Endothelial cell of umbilical vein (primary cell): ENCODE results near the gene CSNK1G2. TPM values are rescaled to one million over a fixed set of nuclear protein-coding genes. Genes with fewer than 3 reads are reported as not detected.

Source experiments
- BruUV-seq: library from RNA; stranded (reverse); fragments of 400-500 nt; replicated peaks from 2 replicates; lab custom pipeline; 2021; lab: Mats Ljungman, UMichigan
- CTCF ChIA-PET: fragments of 300-600, 350-600 bp; sonication (Branson Sonifier 250); formaldehyde crosslinking; loops from one replicate; lab custom pipeline; 2021; ENCODE audit warnings: antibody characterized with exemption, inconsistent platforms; lab: Charles Lee
- POLR2A ChIA-PET: fragments of 300-600, 350-600 bp; sonication (Branson Sonifier 250); formaldehyde crosslinking; loops from one replicate; lab custom pipeline; 2021; ENCODE audit warnings: antibody characterized with exemption, inconsistent platforms; lab: Charles Lee
- DNase-seq: peaks from one replicate; pipeline ENCODE4 v3.0.0-alpha.2; 2011; ENCODE audit warnings: low read depth, low spot score
- FAIRE-seq: peaks from 2 replicates; lab custom pipeline; 2011; peaks lifted over from hg19 to GRCh38; lab: Jason Lieb, UNC
- H2AFZ ChIP-seq: 2 replicates; pipeline ENCODE4 v1.6.0; 2012; ENCODE audit warnings: low read depth, low read length, control low read depth, inconsistent platforms
- H3K27ac ChIP-seq: 2 replicates; pipeline ENCODE4 v1.5.1; 2011; ENCODE audit warnings: low read depth, mild to moderate bottlenecking, control low read depth, low read length, moderate library complexity; ENCODE audit not compliant: insufficient read depth
- H3K27me3 ChIP-seq, 2 experiments: 2 replicates each; pipeline versions ENCODE4 v1.6.0 to v1.6.1; 2011; ENCODE audit warnings: low read length in 2 of 2, mixed read lengths in 1 of 2; ENCODE audit not compliant: control insufficient read depth in 2 of 2, insufficient read depth in 2 of 2
- H3K36me3 ChIP-seq, 2 experiments: 2 replicates in 1 of 2; 3 replicates in 1 of 2; pipeline ENCODE4 v1.5.1; 2011; ENCODE audit warnings: low read length in 2 of 2, mild to moderate bottlenecking in 1 of 2, moderate library complexity in 1 of 2; ENCODE audit not compliant: control insufficient read depth in 2 of 2, insufficient read depth in 2 of 2; ENCODE audit errors: extremely low read depth in 1 of 2
- H3K4me1 ChIP-seq: 3 replicates; pipeline ENCODE4 v1.5.1; 2011; ENCODE audit warnings: mild to moderate bottlenecking, low read length; ENCODE audit not compliant: control insufficient read depth, insufficient read depth; ENCODE audit errors: extremely low read depth
- H3K4me2 ChIP-seq: 2 replicates; pipeline ENCODE4 v1.6.1; 2011; ENCODE audit warnings: low read length, control low read depth, mixed read lengths; ENCODE audit not compliant: insufficient read depth
- H3K4me3 ChIP-seq, 3 experiments: fragments of 200-600 bp in 1 of 3; sonication (generic), shearing (Covaris generic) in 1 of 3; replicated peaks in 1 of 3; 2 replicates each; pipeline ENCODE4 v1.5.1; 2011 to 2016; ENCODE audit warnings: control low read depth in 3 of 3, low read length in 3 of 3, mild to moderate bottlenecking in 2 of 3, inconsistent platforms in 1 of 3, low read depth in 1 of 3, moderate library complexity in 1 of 3; ENCODE audit not compliant: insufficient read depth in 1 of 3
- H3K79me2 ChIP-seq: 2 replicates; pipeline ENCODE4 v1.6.0; 2012; ENCODE audit warnings: low read length, inconsistent platforms; ENCODE audit not compliant: control insufficient read depth, insufficient read depth
- H3K9ac ChIP-seq: replicated peaks from 2 replicates; pipeline ENCODE3; 2011; ENCODE audit warnings: low read length, control low read depth; ENCODE audit not compliant: insufficient read depth; ENCODE audit errors: extremely low read depth
- H3K9me1 ChIP-seq: replicated peaks from 3 replicates; pipeline ENCODE4 v1.6.0; 2011; ENCODE audit warnings: mild to moderate bottlenecking, low read length; ENCODE audit not compliant: control insufficient read depth, insufficient read depth; ENCODE audit errors: extremely low read depth
- H3K9me3 ChIP-seq: replicated peaks from 2 replicates; pipeline ENCODE4 v1.5.1; 2012; ENCODE audit warnings: low read length, inconsistent platforms; ENCODE audit not compliant: control insufficient read depth, insufficient read depth
- H4K20me1 ChIP-seq: replicated peaks from 2 replicates; pipeline ENCODE3; 2011; ENCODE audit warnings: mild to moderate bottlenecking, low read length; ENCODE audit not compliant: control insufficient read depth, insufficient read depth; ENCODE audit errors: extremely low read depth
- EZH2 ChIP-seq: IDR thresholded peaks from 2 replicates; pipeline ENCODE4 v1.6.1; 2012; ENCODE audit warnings: borderline replicate concordance, low read depth, mild to moderate bottlenecking, moderate library complexity, low read length, inconsistent platforms; ENCODE audit not compliant: severe bottlenecking
- FOS ChIP-seq: IDR thresholded peaks from 2 replicates; pipeline ENCODE4 v1.6.1; 2011; ENCODE audit warnings: mild to moderate bottlenecking, low read length, moderate library complexity, borderline replicate concordance; ENCODE audit not compliant: insufficient read depth
- GATA2 ChIP-seq: IDR thresholded peaks from 2 replicates; pipeline ENCODE4 v1.7.0; 2011; ENCODE audit warnings: low read depth, mild to moderate bottlenecking, moderate library complexity, mixed read lengths, low read length; ENCODE audit not compliant: insufficient read length, insufficient read depth
- JUN ChIP-seq: IDR thresholded peaks from 2 replicates; pipeline ENCODE4 v1.6.1; 2011; ENCODE audit warnings: borderline replicate concordance, low read depth; ENCODE audit not compliant: insufficient read length, insufficient read depth
- MYC ChIP-seq: IDR thresholded peaks from one replicate; pipeline ENCODE4 v1.6.1; 2011; ENCODE audit warnings: mild to moderate bottlenecking, low read depth, low read length
- POLR2A ChIP-seq: IDR thresholded peaks from 2 replicates; pipeline ENCODE4 v1.6.1; 2012; ENCODE audit warnings: low read depth, mild to moderate bottlenecking, control low read depth, low read length
- POLR2AphosphoS5 ChIP-seq: IDR thresholded peaks from 2 replicates; pipeline ENCODE4 v1.6.1; 2012; ENCODE audit warnings: low read depth, mild to moderate bottlenecking, control low read depth, low read length, moderate library complexity; ENCODE audit not compliant: insufficient read depth
- dilution Hi-C: fragments of 300-500 bp; cut with MboI; formaldehyde crosslinking; loops from one replicate; pipeline ENCODE4 v1.15.0; 2019; ENCODE audit warnings: low sequenced_read_pairs; ENCODE audit not compliant: extremely low pct_ligation_motif_present
- intact Hi-C: fragments of 100-400 bp; cut with micrococcal nuclease; formaldehyde crosslinking; loops from one replicate; pipeline ENCODE4 v1.10.0; 2022
- polyA plus RNA-seq, 4 experiments: library from polyadenylated mRNA; depleted of rRNA in 3 of 4; stranded (reverse) in 3 of 4; unstranded in 1 of 4; fragments of >200 nt; gene quantifications; 2 replicates each; pipeline versions ENCODE4 v1.2.1 to v1.2.3, GENCODE V29; 2011 to 2012; ENCODE audit warnings: missing spikeins in 1 of 4
- total RNA-seq: library from RNA; stranded (reverse); gene quantifications from 2 replicates; pipeline ENCODE4 v1.2.3, GENCODE V29; 2021
- TF ChIP-seq, protein P1 (sequence below): IDR thresholded peaks from 2 replicates; pipeline ENCODE4 v1.6.1; 2011; ENCODE audit not compliant: insufficient read depth, insufficient read length
- TF ChIP-seq, protein P2 (sequence below), 2 donors: IDR thresholded peaks; 1 replicate in 1 of 2; 2 replicates in 1 of 2; pipeline ENCODE4 v1.5.1; 2011; ENCODE audit warnings: low read length in 2 of 2, mild to moderate bottlenecking in 2 of 2, moderate library complexity in 2 of 2, control low read depth in 1 of 2, inconsistent platforms in 1 of 2, low read depth in 1 of 2; ENCODE audit not compliant: insufficient read depth in 1 of 2; ENCODE audit errors: extremely low read depth in 1 of 2

Gene CSNK1G2
- total and polyA plus RNA-seq, 2 donors (not counting 3 experiments of a cell fraction or from before 2014, with no cell fraction given), result 96.6 to 110 TPM

DNA sequence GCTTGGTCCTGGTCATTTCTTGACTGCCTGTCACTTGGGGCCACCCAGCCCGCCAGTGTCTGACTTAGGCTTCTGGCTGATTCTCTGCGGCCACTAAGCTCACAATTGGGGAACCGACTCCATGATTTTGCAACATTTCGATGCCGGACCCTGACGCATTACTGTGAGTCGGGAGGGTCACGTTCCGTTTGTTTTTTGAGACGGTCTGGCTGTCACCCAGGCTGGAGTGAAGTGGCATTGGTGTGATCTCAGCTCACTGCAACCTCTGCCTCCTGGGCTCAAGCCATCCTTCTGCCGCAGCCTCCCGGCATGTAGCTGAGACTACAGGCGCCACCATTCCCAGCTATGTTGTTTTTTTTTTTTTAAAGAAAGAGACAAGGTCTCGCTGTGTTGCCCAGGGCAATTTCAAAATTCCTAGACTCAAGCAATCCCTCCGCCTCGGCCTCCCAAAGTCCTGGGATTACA, 39.0 kb upstream of the CSNK1G2 start:
- no TSS peak for BruUV-seq
- intact Hi-C loops, result no loop called here
- H2AFZ ChIP-seq, result no peak overlapping the region
- DNase-seq (no peak), FAIRE-seq (no peak)
- H3K9ac ChIP-seq, result no peak overlapping the region
- H3K4me2 ChIP-seq, result no peak overlapping the region
- no peak for TF ChIP-seq JUN
- no peak for TF ChIP-seq MYC
- TF ChIP-seq, protein P1, sequence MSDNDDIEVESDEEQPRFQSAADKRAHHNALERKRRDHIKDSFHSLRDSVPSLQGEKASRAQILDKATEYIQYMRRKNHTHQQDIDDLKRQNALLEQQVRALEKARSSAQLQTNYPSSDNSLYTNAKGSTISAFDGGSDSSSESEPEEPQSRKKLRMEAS, result no peak
- TF ChIP-seq, protein P2, sequence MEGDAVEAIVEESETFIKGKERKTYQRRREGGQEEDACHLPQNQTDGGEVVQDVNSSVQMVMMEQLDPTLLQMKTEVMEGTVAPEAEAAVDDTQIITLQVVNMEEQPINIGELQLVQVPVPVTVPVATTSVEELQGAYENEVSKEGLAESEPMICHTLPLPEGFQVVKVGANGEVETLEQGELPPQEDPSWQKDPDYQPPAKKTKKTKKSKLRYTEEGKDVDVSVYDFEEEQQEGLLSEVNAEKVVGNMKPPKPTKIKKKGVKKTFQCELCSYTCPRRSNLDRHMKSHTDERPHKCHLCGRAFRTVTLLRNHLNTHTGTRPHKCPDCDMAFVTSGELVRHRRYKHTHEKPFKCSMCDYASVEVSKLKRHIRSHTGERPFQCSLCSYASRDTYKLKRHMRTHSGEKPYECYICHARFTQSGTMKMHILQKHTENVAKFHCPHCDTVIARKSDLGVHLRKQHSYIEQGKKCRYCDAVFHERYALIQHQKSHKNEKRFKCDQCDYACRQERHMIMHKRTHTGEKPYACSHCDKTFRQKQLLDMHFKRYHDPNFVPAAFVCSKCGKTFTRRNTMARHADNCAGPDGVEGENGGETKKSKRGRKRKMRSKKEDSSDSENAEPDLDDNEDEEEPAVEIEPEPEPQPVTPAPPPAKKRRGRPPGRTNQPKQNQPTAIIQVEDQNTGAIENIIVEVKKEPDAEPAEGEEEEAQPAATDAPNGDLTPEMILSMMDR (IDR thresholded peaks at IDR 0.05; ENCODE audit: extremely low read depth in 1 of 2, insufficient read depth in 1 of 2, low read depth in 1 of 2, low read length in 2 of 2), result no peak
- TF ChIP-seq FOS, result no peak
- no peak for TF ChIP-seq GATA2
- TF ChIP-seq POLR2A, result no peak
- TF ChIP-seq POLR2AphosphoS5, result no peak
- TF ChIP-seq EZH2, result no peak
- ChIA-PET CTCF (interaction anchor here (0.7 to 1.0 kb wide), 2 partner anchors 37 to 66 kb away, joined by 3 to 4 read pairs; no protein-coding TSS in a partner anchor), POLR2A (no interaction called here)
- dilution Hi-C loops, result no loop called here
- H3K4me3 ChIP-seq, result no peak overlapping the region
- H3K9me1 ChIP-seq, result no peaks in the 10 kb centered on the region
- peaks cover 4% of the 10 kb centered on the region for H3K4me1 ChIP-seq
- no peaks in the 10 kb centered on the region for H3K36me3 ChIP-seq
- H3K9me3 ChIP-seq, result no peaks in the 10 kb centered on the region
- no peaks in the 10 kb centered on the region for H4K20me1 ChIP-seq
- no peaks in the 10 kb centered on the region for H3K27me3 ChIP-seq
- no peak overlapping the region for H3K27ac ChIP-seq
- H3K79me2 ChIP-seq, result peaks cover 11% of the 10 kb centered on the region
